Right atrium auricular region (tissue), 2 donors: ENCODE results near the gene CNTNAP2. TPM values are rescaled to one million over a fixed set of nuclear protein-coding genes. Genes with fewer than 3 reads are reported as not detected.

Experiments used
- DNase-seq: peaks from one replicate; pipeline ENCODE4 v3.0.0-alpha.2; 2019; ENCODE audit warnings: low spot score
- H3K27ac ChIP-seq, 2 donors: fragments of 200-600 bp; sonication (generic); 1 replicate in 1 of 2; 2 replicates in 1 of 2; pipeline ENCODE4 v1.5.1; 2016 to 2019
- H3K27me3 ChIP-seq, 2 donors: fragments of 200-600 bp; sonication (generic); one replicate each; pipeline versions ENCODE4 v1.5.1 to v1.6.0; 2017 to 2019
- H3K36me3 ChIP-seq: fragments of 200-600 bp; sonication (generic); one replicate; pipeline ENCODE4 v1.5.1; 2016
- H3K4me1 ChIP-seq, 2 donors: fragments of 200-600 bp; sonication (generic); one replicate each; pipeline versions ENCODE4 v1.5.1 to v1.6.0; 2017 to 2019
- H3K4me3 ChIP-seq, 2 donors: fragments of 200-600 bp; sonication (generic); 1 replicate in 1 of 2; 2 replicates in 1 of 2; pipeline ENCODE4 v1.5.1; 2017 to 2019; ENCODE audit warnings: mild to moderate bottlenecking in 1 of 2, moderate library complexity in 1 of 2
- H3K9me3 ChIP-seq, 2 donors: fragments of 200-600 bp; sonication (generic); one replicate each; pipeline ENCODE4 v1.5.1; 2019
- total RNA-seq, 2 donors: library from RNA; depleted of rRNA; stranded (reverse); fragments of >200 nt; gene quantifications; one replicate each; pipeline ENCODE4 v1.1.0, GENCODE V29; 2016
- TF ChIP-seq, protein P1 (sequence below), 2 donors: fragments of 200-600 bp; sonication (generic); IDR thresholded peaks; one replicate each; pipeline ENCODE4 v1.5.1; 2019; ENCODE audit warnings: antibody characterized with exemption in 2 of 2

The CNTNAP2 gene
- total RNA-seq, 2 donors from 2014 or later, result 1.1 to 1.7 TPM

DNA sequence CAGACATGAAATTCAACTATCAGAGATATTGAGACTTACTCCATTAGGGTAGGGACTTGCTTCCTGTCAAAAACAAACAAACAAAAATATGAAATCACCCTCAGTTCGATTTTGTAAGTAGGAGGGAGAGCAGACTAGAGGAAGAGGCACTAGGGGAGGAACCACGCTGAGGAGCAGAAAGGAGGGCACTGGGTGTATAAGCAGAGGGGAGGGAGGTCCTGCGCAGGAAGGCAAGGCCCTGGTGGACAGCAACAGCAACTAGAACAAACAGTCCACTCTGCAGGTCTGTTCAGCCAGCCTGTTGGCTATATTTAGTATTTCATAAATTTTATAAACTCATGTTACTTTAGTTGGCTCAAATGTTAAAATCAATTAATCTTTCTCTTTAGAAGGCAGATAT, 1536.9 kb downstream of the CNTNAP2 start:
- DNase-seq, result no peak
- no peaks in the 10 kb centered on the region for H3K36me3 ChIP-seq
- H3K4me3 ChIP-seq, result no peak overlapping the region
- no peak overlapping the region for H3K27ac ChIP-seq
- no peaks in the 10 kb centered on the region for H3K27me3 ChIP-seq
- H3K4me1 ChIP-seq, result no peaks in the 10 kb centered on the region
- TF ChIP-seq, protein P1, sequence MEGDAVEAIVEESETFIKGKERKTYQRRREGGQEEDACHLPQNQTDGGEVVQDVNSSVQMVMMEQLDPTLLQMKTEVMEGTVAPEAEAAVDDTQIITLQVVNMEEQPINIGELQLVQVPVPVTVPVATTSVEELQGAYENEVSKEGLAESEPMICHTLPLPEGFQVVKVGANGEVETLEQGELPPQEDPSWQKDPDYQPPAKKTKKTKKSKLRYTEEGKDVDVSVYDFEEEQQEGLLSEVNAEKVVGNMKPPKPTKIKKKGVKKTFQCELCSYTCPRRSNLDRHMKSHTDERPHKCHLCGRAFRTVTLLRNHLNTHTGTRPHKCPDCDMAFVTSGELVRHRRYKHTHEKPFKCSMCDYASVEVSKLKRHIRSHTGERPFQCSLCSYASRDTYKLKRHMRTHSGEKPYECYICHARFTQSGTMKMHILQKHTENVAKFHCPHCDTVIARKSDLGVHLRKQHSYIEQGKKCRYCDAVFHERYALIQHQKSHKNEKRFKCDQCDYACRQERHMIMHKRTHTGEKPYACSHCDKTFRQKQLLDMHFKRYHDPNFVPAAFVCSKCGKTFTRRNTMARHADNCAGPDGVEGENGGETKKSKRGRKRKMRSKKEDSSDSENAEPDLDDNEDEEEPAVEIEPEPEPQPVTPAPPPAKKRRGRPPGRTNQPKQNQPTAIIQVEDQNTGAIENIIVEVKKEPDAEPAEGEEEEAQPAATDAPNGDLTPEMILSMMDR (IDR thresholded peaks at IDR 0.05), result no peak
- H3K9me3 ChIP-seq, result no peaks in the 10 kb centered on the region

DNA sequence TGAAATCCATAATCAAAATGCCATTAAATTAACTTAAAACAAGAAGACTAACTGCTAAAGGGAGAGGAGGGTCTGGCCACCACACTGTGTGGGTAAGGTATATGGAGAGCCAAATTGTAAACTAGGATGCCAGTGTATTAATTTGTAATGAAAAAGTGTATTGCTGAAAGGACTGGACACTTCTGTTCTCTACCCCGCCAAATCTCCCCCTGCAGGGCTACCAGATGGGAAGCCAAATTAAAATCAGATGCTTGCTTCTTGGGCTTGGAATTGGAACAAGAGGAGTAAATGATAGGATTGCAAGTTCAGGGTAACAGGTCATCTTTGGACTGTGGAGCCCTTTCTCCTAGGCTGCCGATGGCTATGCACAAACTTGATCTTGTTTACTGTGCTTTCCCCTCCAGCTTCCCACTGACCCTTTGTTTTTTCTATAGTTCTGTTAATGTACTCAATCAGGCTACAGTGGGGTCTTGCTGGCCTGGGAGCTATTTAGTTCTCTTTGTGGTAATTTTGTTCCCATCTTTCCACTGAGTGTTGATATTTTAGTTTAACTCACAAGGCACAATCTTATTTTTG, 1541.9 kb downstream of the CNTNAP2 start:
- no peaks in the 10 kb centered on the region for H3K4me1 ChIP-seq
- H3K27ac ChIP-seq, result no peak overlapping the region
- no peak overlapping the region for H3K4me3 ChIP-seq
- no peaks in the 10 kb centered on the region for H3K36me3 ChIP-seq
- TF ChIP-seq, protein P1 (IDR thresholded peaks at IDR 0.05), result no peak
- H3K9me3 ChIP-seq, result no peaks in the 10 kb centered on the region
- H3K27me3 ChIP-seq, result no peaks in the 10 kb centered on the region
- no peak for DNase-seq

DNA sequence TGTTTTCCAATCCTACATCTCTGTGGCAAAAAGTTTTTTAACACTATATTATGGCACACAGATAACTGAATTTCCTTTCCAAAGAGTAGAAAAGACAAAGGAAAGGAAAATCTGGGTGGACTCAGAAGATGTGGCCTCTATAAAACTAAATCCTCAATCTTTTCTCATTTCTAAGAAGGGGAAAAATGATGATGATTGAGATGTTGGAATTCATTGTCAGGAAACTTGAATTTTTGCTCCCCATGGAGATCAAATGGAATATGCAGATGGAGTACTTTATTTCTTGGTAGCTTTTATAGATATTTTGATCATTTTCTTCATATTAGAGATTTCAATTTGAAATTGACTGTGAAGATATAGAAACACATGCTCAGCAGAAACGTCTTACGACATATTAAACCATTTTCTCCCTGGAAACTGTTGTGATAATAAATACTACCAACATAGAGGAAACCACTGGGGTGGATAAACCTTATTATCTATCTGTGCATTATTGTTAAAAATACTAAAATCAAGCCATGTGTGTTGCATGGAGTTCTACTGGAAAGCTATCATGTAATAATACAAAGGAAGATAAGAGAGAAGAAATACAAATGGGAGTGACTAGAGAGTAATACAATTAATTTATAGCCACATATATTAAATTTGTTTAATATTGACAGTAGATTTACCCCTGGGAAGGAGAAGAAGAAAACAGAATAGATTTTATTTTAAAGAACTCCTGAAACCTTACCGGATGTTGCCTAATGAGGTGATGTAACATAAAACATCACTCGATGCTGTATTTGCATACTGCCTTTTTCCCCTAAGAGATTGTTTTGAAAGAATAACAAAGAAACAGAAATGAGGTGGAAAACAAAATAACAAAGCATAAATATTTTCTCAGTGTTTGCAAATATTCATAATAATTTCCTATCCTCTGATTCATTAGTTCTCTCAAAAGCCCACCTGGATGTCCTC, 1542.7 kb downstream of the CNTNAP2 start:
- Histone ChIP-seq H3K27ac (no peak overlapping the region), H3K36me3 (no peaks in the 10 kb centered on the region), H3K9me3 (no peaks in the 10 kb centered on the region), H3K4me1 (no peaks in the 10 kb centered on the region), H3K4me3 (no peak overlapping the region), H3K27me3 (no peaks in the 10 kb centered on the region)
- no peak for DNase-seq
- TF ChIP-seq, protein P1 (IDR thresholded peaks at IDR 0.05), result no peak

DNA sequence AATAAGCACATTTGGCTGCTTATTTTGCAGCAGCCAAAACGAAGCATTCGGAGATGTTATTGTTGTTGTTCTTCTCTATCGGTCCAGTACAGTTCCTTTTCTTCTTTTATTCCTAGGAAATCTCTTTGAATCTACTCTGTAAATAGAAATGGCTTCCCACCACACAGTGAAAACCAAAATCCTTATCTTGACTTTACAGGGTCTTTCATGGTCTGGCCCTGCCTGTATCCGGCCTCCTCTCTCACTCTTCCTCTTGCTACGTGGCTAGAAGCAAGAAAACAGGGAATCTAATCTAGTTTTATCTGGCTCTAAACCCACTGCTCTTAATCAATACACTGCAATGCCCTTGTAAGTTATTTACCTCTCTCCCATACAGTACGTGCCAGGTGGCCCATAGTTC, 1547.9 kb downstream of the CNTNAP2 start:
- Histone ChIP-seq H3K4me3 (no peak overlapping the region), H3K27ac (no peak overlapping the region), H3K4me1 (no peaks in the 10 kb centered on the region), H3K9me3 (no peaks in the 10 kb centered on the region), H3K27me3 (no peaks in the 10 kb centered on the region), H3K36me3 (no peaks in the 10 kb centered on the region)
- TF ChIP-seq, protein P1 (IDR thresholded peaks at IDR 0.05), result no peak
- no peak for DNase-seq

GRCh38 chr7:147670759-147671158, 1554.2 kb downstream of the CNTNAP2 start:
- no peak overlapping the region for H3K27ac ChIP-seq
- TF ChIP-seq, protein P1 (IDR thresholded peaks at IDR 0.05), result no peak
- DNase-seq, result no peak

More at GRCh38 chr7:147670759-147671158, 1554.2 kb downstream of the CNTNAP2 start:
- H3K36me3 ChIP-seq, result no peaks in the 10 kb centered on the region
- no peaks in the 10 kb centered on the region for H3K9me3 ChIP-seq
- H3K4me3 ChIP-seq, result no peak overlapping the region
- no peaks in the 10 kb centered on the region for H3K27me3 ChIP-seq
- no peaks in the 10 kb centered on the region for H3K4me1 ChIP-seq
